H1 (cell line): Measurements from ENCODE around the gene AGBL5. TPM values are rescaled to one million over a fixed set of nuclear protein-coding genes. Genes with fewer than 3 reads are reported as not detected.
A peak's percentile ranks its signal among the peaks of the same experiment; 100 is the strongest.

ENCODE experiments used
- KDM5A ChIP-seq: fragments of 200-600 bp; IDR thresholded peaks from 2 replicates; pipeline ENCODE4 v1.7.1; 2012; ENCODE audit warnings: mild to moderate bottlenecking, low read length, inconsistent platforms, mixed read lengths
- PHF8 ChIP-seq: fragments of 200-600 bp; sonication (generic); conservative IDR thresholded peaks from 2 replicates; pipeline ENCODE4 v1.7.1; 2012; ENCODE audit warnings: low read depth, mild to moderate bottlenecking, inconsistent platforms, low read length, moderate library complexity
- TAF1 ChIP-seq: IDR thresholded peaks from 2 replicates; pipeline ENCODE4 v1.6.1; 2011; ENCODE audit warnings: mild to moderate bottlenecking, low read depth, low read length
- YY1 ChIP-seq: IDR thresholded peaks from 2 replicates; pipeline ENCODE4 v1.6.1; 2011; ENCODE audit warnings: low read depth, mild to moderate bottlenecking, low read length
- polyA plus RNA-seq, 7 experiments: library from polyadenylated mRNA; depleted of rRNA in 3 of 7; stranded (reverse) in 5 of 7; unstranded in 2 of 7; fragments of >200 nt in 5 of 7; fragments of 200-250 nt in 2 of 7; gene quantifications; 1 replicate in 5 of 7; 2 replicates in 1 of 7; 4 replicates in 1 of 7; pipeline versions ENCODE4 v1.2.1 to v1.2.3, GENCODE V29; 2011 to 2013; ENCODE audit warnings: missing spikeins in 2 of 7, mixed read lengths in 2 of 7
- total RNA-seq: library from RNA; stranded (reverse); fragmentation: NEBNext Ultra II Directional; extraction: Animal tissue kit (Norgen Biotek cat#: 25700); gene quantifications from 2 replicates; pipeline ENCODE4 v1.2.1, GENCODE V29; 2021

Gene AGBL5
- total and polyA plus RNA-seq, 2 of the 8 experiments (the other 6 are each of a cell fraction or from before 2014, with no cell fraction given): 45.4 to 62.0 TPM

GRCh38 chr2:27086090-27086723 lies 34.7 kb downstream of the AGBL5 start (continued):
- TF ChIP-seq YY1 (no peak; the same call in 1 of the 2 replicates), KDM5A (no peak), PHF8 (peak; percentile 20; the same call in 1 of the 2 replicates), TAF1 (peak; percentile 43; the same call in 1 of the 2 replicates)
